Measurements from ENCODE around the gene LIN54. TPM values are rescaled to one million over a fixed set of nuclear protein-coding genes. Genes with fewer than 3 reads are reported as not detected.

The LIN54 gene
- total and polyA plus RNA-seq, 2 of the 13 experiments (the other 11 are each of a cell fraction or from before 2014, with no cell fraction given): 25.2 to 32.9 TPM

DNA sequence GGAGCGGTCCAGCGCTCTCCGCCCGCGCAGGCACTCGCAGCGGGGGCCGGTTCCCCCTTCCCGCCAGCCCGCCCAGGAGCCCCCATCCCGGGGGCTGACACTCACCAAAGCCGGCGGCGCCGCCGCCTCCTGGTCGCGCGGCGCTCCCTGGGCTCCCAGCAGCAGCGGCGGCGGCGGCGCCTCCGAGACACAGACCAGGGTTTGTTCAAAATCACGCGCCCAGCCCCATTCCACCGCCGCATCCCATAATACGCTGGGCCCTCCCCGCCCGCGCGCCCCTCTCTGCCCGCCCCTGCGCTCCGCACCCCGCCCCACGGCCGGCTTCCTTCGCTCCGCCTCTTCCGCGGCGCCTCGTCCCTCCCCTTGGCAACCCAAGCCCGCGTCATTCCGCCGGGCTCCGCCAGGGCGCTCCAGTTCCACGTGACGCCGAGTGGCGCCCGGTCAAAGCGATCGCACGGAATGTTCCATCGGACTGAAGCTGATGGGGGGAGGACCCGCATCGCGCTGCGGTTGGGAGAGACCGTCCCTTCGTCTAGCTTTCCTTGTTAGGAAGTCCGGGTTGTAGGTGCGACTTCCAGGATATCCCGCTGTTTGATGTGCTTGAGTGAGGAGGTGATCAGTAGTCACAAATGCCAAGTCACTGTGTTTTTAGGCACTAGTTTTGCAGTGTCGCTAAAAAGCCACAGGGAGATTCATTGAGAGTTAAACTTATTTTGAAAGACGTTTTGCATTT is 2.2 kb upstream of the LIN54 start (continued):
- TF ChIP-seq DDIT3 (CRISPR knock-in tag; IDR thresholded peaks at IDR 0.05) (no peak), ZNF136 (CRISPR knock-in tag; IDR thresholded peaks at IDR 0.05; ENCODE audit: low read depth) (no peak), MBNL3 (CRISPR knock-in tag; conservative IDR thresholded peaks at IDR 0.05) (no peak), HHEX (CRISPR knock-in tag; IDR thresholded peaks at IDR 0.05) (no peak), ZNF605 (CRISPR knock-in tag; IDR thresholded peaks at IDR 0.05) (peak; percentile 73; the same call in 1 of the 2 replicates), NCOR1 (IDR thresholded peaks at IDR 0.05; ENCODE audit: borderline replicate concordance, low read length) (0 out of 2 replicates have a peak, but pooled peaks have one; percentile 11), TBX3 (IDR thresholded peaks at IDR 0.05; ENCODE audit: borderline replicate concordance) (peak; percentile 90; the same call in 1 of the 2 replicates), BORCS8-MEF2B (CRISPR knock-in tag; IDR thresholded peaks at IDR 0.05) (peak; percentile 56; the same call in 1 of the 2 replicates), ZKSCAN5 (CRISPR knock-in tag; IDR thresholded peaks at IDR 0.05) (no peak), ZNF451 (CRISPR knock-in tag; IDR thresholded peaks at IDR 0.05) (peak; percentile 61; the same call in 1 of the 2 replicates), HMGA1 (CRISPR knock-in tag; conservative IDR thresholded peaks at IDR 0.05) (no peak), HOXD1 (CRISPR knock-in tag; IDR thresholded peaks at IDR 0.05) (no peak), ZNF274 (CRISPR knock-in tag; IDR thresholded peaks at IDR 0.05) (no peak; the same call in 1 of the 2 replicates), HNF4A (CRISPR knock-in tag; IDR thresholded peaks at IDR 0.05) (peak; percentile 47; the same call in 1 of the 2 replicates), KAT7 (CRISPR knock-in tag; IDR thresholded peaks at IDR 0.05; ENCODE audit: borderline replicate concordance) (no peak; the same call in 1 of the 2 replicates), PAF1 (CRISPR knock-in tag; IDR thresholded peaks at IDR 0.05) (no peak), ZNF7 (CRISPR knock-in tag; IDR thresholded peaks at IDR 0.05) (no peak), ZSCAN29 (CRISPR knock-in tag; conservative IDR thresholded peaks at IDR 0.05) (0 out of 2 replicates have a peak, but pooled peaks have one; percentile 62), HCFC1 (IDR thresholded peaks at IDR 0.05; ENCODE audit: low read depth, low read length) (peak; percentile 53), ZNF431 (CRISPR knock-in tag; IDR thresholded peaks at IDR 0.05; ENCODE audit: borderline replicate concordance, low read depth) (peak; percentile 84; the same call in 1 of the 2 replicates), NAIF1 (CRISPR knock-in tag; IDR thresholded peaks at IDR 0.05; ENCODE audit: borderline replicate concordance) (peak; percentile 61; the same call in 1 of the 2 replicates), ZNF354B (CRISPR knock-in tag; IDR thresholded peaks at IDR 0.05) (no peak), ZNF362 (CRISPR knock-in tag; IDR thresholded peaks at IDR 0.05; ENCODE audit: borderline replicate concordance) (no peak; the same call in 1 of the 2 replicates), MYC (CRISPR knock-in tag; IDR thresholded peaks at IDR 0.05; ENCODE audit: borderline replicate concordance) (peak; percentile 87; the same call in 1 of the 2 replicates), ZNF616 (CRISPR knock-in tag; IDR thresholded peaks at IDR 0.05; ENCODE audit: low read depth) (no peak), CREBL2 (CRISPR knock-in tag; IDR thresholded peaks at IDR 0.05; ENCODE audit: borderline replicate concordance) (no peak)
- TF ChIP-seq, protein P1, sequence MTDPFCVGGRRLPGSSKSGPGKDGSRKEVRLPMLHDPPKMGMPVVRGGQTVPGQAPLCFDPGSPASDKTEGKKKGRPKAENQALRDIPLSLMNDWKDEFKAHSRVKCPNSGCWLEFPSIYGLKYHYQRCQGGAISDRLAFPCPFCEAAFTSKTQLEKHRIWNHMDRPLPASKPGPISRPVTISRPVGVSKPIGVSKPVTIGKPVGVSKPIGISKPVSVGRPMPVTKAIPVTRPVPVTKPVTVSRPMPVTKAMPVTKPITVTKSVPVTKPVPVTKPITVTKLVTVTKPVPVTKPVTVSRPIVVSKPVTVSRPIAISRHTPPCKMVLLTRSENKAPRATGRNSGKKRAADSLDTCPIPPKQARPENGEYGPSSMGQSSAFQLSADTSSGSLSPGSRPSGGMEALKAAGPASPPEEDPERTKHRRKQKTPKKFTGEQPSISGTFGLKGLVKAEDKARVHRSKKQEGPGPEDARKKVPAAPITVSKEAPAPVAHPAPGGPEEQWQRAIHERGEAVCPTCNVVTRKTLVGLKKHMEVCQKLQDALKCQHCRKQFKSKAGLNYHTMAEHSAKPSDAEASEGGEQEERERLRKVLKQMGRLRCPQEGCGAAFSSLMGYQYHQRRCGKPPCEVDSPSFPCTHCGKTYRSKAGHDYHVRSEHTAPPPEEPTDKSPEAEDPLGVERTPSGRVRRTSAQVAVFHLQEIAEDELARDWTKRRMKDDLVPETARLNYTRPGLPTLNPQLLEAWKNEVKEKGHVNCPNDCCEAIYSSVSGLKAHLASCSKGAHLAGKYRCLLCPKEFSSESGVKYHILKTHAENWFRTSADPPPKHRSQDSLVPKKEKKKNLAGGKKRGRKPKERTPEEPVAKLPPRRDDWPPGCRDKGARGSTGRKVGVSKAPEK (CRISPR knock-in tag; IDR thresholded peaks at IDR 0.05; ENCODE audit: borderline replicate concordance): no peak
